ENCODE data around the gene CDC6.

The CDC6 gene

DNA sequence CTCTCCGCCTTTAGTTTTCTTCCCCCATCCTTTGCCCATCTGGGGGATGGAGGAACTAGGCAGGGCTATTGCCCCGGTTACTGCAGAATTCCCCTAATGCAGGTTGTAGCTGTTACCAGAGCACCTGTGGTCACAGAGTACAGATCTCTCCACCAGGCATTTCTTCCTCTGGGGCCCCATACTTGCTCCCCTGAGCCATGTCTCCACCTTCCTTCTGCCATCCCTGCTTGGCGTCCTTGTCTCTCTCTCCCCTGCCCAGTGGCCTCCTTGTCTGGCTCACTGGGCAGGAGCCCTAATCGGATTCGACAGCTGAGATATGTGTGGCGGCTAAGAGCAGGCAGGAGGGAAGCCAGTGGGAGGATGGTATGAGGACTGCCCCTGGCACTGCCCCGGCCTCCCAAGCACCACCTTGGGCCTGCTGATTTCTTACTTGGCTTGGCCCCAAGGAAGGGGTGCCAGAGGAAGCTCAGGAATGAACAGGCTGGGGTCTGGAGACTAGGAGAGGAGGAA lies 23.3 kb downstream of the CDC6 start:
- no peak for DNase-seq (ENCODE audit: low read depth in 2 of 3, low spot score in 2 of 3)

DNA sequence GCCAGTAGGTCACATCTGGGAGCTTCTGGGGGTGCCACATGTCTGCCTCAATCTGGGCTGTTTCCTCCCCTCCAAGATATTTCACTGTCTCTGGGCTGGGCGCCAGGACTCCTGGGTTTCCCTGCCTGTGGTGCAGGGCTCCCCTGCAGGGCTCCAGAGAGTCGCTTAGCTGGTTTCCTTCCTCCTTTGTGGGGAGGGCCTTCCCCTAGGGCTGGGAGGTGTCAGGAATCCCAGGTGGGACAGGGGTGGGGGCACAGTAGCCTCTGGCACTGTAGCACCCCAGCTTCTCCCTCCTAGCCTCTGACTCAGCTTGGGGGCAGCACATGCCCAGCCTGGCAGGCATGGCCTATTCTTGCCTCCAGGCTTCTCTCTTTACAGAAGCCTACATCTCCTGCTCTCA lies 23.9 kb downstream of the CDC6 start:
- DNase-seq (ENCODE audit: low read depth in 2 of 3, low spot score in 2 of 3), result no peak

DNA sequence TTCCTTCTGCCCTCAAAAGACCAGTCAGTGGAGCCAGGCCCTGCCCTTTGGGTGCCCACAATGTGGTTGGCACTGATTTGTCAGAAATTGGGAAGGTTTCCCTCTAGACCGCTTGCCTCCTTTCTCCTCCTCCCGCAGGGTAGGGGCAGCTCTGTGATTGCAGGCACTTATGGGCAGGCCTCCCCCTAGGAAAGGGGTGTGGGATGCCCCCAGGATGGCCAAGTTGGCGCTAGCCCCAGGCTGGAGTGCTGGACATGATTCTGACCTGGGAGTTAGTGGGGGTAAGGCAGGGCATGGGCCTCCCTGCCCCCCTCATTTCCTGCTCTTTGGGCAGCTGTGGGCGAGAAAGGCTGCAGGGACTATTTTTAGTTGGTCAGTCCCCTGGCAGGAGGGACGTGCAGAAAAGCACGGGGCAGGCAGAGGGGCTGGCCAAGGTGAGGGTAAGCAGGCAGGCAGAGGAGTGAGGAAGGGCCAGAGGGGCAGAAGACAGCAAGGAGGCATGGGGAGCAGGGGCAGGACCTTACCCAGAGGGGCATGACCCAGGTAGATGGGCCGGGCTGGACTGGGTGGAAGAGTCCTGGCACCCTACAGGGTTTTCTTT lies 24.6 kb downstream of the CDC6 start:
- DNase-seq (ENCODE audit: low read depth in 2 of 3, low spot score in 2 of 3), result no peak

DNA sequence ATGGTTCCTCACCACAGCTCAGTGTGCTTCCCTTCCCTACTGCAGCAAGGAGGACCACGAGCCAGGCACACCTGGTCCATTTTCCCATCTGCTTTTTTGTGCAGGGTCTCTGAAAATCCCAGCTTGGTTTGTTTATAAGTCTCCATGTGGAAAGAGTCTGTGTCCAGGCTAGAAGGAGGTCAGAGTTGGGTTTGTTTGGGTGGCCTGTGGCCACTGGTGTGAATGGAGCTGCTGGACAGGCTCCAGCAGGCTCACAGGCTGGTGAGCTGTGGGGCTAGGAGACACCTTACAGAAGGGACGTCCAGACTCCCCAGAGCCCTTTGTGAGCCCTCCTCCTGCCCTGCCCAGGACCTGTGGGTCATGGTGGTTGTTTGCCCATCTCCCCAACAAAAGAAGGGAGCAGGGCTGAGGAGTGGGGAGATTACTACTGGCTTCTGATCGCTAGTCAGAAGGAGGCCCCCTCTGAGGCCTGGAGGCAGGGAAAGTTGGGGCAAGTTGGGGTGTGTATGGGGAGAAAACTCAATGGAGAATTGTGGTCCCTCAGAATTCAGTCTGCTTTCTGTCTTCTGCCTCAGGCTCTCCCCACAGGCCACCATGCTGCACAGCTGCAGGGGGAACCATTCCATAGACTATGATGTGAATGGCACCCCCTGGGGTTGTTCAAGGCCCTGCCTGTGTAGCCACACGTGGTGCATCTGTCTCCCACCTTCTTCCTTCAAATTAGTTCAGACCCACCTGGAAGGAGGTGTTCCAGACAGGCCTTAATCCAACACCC lies 25.4 kb downstream of the CDC6 start:
- DNase-seq (ENCODE audit: low read depth in 2 of 3, low spot score in 2 of 3), result no peak

DNA sequence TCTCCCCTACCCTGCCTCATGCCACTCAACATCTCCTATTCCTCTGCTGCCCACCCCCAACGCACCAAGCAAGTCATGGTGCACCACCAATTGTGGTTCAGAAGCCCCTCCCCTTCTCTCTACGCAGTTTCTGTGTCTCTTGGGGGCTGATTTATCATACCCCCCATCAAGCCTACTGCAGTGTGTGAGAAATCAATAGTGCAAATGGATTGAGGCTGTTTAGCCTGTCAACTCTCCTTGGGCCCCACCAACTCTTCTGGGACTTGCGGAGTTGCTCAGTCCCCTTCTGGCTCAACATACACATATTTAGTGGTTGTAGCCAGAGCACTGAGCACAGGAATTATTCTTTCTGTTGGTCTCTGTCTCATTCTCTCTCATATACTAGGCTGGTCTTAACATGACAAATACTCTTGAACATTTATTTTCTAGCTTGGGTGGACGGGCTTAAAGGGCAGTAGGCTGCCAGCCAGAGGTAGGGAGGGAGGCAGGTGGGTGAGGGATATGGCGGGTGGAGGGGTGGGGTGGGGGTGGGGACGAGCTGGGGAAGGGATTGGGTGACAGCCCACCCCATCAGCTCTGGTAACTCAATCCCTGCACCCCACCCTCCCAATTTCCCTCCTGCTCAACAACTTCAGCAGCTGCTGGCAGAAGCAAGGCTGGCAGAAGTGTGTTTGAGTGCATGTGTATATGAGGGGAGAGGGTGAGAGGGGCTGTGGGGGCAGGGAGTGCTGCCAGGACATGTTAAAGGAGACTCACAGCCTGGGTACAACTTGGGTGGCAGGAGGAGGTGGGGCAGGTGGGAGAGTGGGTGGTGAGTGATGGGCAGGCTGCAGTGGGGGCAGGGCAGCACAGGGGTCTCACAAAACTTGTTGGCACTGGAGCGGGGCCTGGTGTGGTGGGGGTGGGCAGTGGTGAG lies 26.2 kb downstream of the CDC6 start:
- DNase-seq (ENCODE audit: low read depth in 2 of 3, low spot score in 2 of 3), result no peak

DNA sequence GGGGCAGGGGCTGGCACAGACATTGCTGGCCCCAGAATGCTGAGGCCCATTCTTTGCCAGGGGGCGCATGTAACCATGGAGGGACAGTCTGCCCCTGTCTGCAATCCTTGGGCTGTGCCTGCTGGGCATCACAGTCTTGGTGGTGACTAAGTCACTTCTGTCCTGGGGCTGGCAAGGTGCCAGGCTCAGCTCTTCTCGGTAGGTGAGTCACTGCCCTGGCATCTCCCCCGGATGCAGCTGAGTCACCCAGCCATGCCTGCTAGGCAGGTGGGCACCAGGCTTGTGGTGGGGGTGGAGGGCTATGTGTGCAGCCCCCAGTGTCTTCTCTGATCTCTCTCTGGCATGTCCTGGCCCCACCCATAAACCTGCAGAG lies 26.9 kb downstream of the CDC6 start:
- peak in 2 of 3 experiments; percentile 61 to 62 for DNase-seq (ENCODE audit: low read depth in 2 of 3, low spot score in 2 of 3)

DNA sequence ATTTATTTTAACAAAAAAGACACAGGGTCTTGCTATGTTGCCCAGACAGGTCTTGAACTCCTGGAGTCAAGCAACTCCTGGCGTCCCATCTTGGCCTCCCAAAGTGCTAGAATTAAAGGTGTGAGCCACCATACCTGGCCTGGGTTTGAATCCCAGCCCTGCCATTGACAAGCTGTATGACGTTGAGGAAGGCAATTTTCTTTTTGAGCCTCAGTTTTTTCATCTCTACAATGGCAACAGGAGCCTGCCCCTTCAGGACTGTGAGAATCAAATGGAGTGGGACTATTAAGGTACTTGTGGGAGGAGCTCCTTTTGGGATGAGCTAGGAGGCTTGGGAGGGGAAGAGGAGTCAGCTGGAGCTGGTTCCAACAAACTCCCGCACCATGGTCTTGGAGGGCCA lies 27.5 kb downstream of the CDC6 start:
- no peak for DNase-seq (ENCODE audit: low read depth in 2 of 3, low spot score in 2 of 3)

DNA sequence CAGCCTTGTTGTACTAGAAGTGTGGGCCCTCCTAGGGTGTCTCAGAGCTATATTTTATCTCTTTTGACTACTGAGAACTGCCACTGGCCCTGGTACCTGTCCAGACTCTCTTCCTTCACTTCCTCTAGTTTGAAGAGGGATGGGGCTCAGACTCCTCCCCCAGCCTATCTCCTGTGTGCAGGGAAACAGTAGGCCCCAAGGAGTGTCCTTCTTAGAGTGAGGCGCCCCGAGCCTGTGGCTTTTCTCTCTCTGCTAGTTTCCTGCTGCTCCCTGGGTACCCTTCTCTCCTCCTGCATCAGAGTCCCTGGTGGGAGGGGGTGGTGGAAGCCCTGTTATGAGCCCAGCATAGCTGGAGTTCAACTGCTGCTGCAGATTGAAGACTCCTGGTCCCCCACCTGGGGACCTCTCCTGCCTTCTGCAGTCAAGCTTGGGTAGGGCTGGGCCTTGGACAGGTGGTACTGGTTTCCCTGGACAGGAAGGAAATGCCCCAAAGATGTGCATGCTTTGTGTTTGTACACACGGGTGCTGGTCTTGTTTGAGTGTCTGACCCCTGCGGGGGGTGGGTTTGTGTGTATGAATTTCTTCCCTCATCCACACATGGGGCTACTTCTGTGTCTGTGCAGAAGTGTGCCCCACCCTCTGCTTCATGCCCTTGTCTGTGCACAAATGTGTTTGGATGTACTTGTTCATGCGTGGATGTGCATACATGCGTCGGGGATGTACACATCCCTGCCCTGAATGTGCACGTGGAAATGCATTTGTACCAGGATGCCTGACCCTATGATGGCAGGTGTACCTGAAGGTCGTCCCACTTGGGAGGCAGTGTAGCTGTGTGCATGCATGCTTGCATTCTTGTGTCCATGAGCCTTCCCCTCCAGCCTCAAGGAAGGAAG lies 28.2 kb downstream of the CDC6 start:
- DNase-seq (ENCODE audit: low read depth in 2 of 3, low spot score in 2 of 3), result no peak

DNA sequence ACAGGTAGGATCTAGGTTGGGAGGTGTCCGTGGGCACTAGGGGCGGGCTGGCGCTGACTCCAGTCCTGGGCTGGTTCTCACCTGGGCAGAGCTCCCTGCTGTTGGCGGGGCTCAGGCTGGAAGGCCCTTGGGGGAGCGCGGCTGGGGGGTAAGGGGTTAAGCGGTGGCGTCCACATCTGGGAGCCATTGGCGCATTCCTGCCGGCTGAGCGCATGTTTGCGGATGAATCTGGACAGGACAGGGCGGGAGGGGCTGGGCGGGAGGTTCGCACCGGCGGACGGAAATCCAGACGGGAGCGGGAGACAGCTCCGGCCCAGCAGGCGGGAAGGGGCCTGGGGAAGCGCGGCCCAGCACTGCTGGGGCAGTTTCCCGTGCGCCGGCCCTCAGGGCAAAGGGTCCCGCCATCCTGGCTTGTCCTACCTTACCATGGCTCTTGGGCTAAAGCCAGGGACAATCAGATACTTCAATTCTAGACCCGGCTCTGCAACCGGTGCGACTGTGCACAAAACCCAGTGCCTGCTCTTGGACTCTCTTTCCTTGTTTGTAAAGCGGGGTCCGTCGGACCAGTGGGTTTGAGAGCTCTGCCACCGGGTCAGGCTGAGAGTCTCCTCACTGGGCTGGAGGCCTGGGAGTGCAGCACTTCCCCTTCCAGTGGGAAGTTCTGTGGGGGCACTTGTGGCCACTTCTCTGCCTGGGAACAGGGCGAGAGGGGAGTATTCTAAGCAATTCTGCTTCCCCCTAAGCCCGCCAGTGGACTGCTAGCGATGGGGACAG lies 29.1 kb downstream of the CDC6 start:
- no peak for DNase-seq (ENCODE audit: low read depth in 2 of 3, low spot score in 2 of 3)

DNA sequence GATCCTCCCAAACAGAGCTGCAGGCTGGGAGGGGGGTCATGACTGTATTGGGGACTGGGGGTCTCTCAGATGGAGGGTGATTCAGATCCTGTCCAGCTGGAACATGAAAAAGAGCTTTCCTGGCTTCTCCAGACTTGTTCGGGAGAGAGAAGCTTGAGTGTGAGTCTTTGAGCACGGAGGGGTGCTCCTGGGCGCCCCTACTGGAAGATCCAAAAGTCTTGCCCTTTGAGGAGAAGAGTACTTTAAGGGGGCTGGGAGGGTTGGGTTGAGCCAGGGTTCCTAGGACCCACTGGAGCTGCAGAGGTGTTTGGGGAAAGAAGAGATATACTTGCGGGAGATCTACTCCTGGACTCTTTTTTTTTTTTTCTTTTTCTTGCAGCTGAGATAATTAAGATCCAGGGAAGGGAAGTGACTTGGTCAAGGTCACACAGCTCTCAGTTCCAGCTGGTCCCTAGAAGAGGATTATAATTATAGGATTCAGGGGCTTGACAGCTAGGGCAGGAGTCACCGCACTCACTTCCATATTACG lies 29.7 kb downstream of the CDC6 start:
- DNase-seq (ENCODE audit: low read depth in 2 of 3, low spot score in 2 of 3), result no peak

DNA sequence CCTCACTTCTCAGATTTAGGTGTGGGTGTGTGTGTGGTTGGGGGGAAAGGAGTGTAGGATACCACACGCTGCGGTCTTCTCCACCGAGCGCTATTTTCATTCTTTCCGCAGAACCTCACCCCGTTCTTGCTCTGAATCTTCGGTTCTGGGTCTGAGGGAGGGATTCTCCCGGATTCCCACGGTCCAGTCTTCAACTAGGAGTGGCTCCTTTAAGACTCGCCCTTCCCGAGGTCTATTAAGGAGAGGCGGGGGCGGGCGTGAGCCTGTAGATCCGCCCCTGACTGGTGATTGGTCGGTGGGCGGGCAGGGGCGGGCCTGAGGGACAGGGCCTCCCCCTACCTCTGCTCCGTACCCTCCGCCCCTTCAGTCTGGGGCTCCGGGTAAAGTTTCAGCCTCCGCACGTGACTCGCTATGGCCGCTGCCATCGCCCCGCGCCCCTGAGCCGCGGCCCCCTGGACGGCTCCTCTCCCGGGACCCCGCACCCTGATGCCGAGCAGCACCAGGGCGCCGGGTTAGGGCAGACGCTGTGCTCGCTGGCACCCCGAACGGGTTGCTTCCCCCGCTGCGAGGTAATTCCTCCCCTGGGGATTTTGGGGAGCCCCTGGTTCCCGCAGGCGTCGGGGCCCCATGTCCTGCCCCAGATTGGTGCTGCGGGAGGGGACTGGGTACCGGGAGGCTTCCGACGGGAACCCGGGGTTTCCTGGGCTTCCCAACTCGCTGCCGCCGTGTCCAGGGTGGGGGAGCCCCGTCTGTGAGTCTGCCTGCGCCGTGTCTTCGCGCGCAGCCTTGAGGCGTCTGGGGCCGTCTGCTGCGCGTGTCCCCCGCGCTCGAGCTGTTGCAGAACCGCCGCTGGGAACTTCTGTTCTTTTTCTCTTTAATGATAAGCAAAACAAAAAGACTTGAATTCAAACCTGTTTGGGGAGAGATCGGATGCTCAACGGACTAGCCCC lies 30.5 kb downstream of the CDC6 start:
- DNase-seq (ENCODE audit: low read depth in 2 of 3, low spot score in 2 of 3), result peak; percentile 55 to 85 (median 80)

DNA sequence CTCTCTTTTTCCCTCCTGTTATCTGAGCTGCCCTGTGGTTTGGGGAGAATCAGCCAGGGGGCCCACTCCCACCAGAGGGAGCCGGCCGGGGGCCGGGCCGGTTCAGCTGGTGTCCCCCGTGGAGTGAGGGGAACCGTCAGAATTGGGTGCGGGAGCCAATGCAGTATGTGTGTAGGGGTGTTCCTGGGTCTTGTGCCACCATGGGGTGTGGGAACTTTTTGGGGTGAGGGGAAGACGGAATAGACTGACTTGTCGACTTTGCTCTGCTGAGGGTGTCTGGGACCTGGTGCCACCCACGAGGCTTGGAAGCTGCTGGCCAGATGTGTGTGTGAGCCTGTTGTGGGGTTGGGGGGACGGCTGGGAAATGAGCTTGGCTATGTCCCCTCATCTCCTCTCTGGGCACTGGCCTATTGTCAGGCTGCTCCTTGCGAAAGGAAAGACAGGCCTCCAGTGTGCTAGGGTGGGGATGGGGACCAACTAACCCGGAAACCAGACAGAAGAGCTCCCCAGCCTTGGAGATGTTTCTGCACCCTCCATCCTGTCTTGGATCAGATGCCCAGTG lies 31.2 kb downstream of the CDC6 start:
- DNase-seq (ENCODE audit: low read depth in 2 of 3, low spot score in 2 of 3), result no peak

DNA sequence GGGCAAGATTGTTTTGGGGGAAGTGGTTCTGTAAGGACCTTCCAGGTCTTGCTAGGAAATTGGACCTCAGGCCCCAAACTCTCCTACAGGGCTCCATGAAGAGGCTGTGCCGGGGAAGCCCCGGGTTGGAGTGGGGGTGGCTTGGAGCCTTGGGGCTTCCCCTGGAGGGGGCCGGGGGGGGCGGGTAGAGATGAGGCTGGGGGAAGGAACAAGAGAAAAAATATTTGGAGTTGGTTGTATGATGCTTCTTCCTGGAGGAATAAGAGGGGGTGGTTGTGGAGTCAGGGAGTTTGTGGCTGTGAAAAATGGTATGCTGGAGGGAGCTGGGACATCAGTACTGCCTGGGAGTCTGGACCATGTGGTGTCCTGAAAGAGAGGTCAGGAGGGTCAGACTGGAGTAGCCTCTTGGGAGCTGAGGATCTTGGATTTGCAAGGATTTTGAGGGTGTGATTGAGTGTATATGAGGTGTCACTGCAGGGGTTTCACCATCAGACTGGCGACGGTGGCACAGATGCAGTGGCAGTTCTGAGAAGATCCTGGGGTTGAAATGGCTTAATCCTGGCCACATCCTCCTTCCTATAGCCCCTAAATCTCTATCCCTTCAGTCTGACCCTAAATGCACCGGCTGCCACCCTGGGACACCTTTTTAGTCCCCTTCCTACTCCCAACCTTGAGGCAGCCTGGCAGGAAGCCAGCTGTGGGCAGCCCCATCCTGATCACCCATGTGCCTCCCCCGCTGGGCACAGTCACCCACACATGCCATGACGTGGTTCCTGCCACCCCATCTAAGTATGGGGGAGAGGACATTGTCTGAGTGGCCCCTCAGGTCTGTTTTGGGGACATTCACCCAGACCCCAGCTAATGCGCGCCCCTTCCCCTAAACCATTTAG lies 32.2 kb downstream of the CDC6 start:
- no peak for DNase-seq (ENCODE audit: low read depth in 2 of 3, low spot score in 2 of 3)

DNA sequence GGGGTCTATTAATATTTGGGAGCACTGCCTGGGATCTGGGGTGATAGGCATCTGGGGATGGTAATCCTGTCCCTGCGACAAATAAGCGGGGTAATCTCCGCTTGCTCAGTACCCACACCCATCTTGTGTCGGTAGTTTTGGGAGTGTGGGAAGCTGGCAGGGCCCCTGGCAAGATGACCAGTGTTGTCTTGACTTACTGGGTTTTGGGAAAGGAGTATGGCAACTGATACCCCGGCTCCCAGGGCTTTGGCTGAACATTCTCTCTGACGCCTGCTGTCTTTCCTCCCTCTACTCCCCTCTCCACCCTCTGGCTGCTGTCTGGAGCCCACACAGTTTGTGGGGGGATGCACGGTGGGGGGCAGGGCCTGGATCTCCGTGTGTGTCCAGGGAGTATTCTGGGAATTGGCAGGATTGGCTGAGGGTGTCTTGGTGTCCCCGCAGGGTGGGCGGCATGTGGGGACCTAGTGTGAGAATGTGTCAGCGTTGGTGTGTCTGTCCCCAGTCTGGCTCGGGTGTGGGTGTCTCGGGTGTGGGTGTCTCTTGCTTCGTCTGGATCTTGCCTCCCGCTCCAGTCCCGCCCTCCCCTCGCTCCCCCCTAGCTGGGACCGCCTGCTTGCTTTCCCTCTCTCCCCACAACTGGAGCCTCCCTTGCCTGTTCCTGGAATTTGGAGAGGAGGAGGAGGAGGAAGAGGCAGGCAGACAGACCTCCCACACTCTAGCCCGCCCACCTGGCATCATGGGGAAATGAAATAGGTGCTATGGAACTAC lies 33.3 kb downstream of the CDC6 start:
- no peak for DNase-seq (ENCODE audit: low read depth in 2 of 3, low spot score in 2 of 3)

DNA sequence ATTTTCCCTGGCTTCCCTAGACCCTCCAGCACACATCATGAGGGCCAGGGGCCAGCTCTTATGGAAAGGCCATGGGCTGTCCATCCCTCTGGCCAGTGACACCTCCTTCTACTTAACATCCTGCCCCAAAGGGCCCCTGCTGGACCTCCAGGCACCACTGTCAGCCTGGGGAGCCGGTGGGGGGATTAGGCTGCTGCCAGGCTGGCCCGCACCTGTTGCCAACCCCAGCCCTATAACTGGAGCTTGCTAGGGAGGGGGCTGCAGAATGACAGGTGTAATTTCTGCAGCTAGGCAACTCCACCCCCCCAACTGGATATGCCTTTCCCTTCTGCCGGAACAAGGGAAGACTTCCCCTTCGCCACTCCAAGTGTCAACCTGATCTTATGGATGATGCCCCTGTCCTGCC lies 33.8 kb downstream of the CDC6 start:
- DNase-seq (ENCODE audit: low read depth in 2 of 3, low spot score in 2 of 3), result no peak

DNA sequence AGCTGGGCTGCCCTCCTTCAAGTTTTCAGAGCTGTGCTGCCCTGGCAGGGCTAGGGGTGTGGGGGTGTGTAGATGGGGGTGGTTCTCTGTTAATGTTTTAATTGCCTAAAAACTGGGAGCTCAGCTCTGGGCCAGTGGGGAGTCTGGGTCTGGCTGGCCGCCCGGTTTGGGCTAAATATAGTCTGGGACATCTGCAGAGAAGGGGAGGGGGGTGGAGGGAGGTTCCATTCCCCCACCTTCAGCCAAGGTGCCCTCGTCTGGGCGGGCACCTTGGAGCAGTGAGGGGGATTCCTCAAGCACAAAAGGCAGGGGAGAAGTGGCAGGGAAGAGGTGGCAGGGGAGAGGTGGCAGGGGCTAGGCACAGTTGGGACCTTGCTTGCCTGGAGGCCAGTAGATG lies 34.3 kb downstream of the CDC6 start:
- no peak for DNase-seq (ENCODE audit: low read depth in 2 of 3, low spot score in 2 of 3)
